ENCODE measurements around the gene TPI1.
A peak's percentile ranks its signal among the peaks of the same experiment; 100 is the strongest.
"Not testable (repeated sequence)": the region's sequence is repeated elsewhere in the genome, so short reads cannot be mapped to it uniquely, and the experiment has no call there.

Gene TPI1

DNA sequence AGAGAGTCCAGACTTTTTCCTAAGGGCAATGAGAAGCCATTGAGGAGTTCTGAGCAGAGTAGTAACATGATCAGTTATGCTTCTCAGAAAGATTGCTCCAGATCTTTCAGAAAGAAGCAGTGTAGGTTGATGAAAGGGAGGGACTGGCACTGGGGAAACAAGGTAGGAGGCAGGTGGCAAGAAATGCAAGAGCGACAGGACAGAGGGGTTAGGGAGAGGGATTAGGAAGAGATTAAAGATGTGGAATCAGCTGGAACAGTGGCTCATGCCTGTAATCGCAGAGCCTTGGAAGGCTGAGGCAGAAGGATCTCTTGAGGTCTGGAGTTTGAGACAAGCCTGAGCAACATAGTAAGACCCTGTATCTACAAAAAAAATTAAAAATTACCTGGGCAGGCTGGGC is 19.7 kb upstream of the TPI1 start:
- no peak for DNase-seq (ENCODE audit: low read depth)

- no peak for DNase-seq (ENCODE audit: low read depth)
These were observed 17.9 kb upstream of the TPI1 start for GRCh38 chr12:6849427-6849826.

DNA sequence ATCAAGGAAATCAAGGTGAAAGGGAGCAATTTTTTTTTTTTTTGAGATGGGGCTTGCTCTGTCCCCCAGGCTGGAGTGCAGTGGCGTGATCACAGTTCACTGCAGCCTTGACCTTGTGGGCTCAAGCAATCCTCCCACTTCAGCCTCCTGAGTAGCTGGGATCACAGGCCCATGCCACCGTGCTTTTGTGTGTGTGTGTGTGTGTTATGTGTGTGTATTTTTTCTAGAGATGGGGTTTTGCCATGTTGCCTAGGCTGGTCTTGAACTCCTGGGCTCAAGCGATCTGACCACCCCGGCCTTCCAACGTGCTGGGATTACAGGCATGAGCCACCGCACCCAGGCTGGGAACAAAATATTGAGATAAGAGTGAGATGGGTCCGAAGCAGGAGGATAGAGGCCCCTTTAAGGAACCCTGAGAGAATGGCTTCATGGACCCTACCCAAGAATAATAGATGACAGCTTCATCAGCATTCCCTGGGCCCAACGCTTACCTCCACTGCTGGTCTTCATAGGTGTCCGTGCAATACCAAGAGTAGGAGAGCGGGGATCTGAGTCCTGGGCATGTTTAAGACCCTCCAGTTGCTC is 17.3 kb upstream of the TPI1 start:
- no peak for DNase-seq (ENCODE audit: low read depth)

DNA sequence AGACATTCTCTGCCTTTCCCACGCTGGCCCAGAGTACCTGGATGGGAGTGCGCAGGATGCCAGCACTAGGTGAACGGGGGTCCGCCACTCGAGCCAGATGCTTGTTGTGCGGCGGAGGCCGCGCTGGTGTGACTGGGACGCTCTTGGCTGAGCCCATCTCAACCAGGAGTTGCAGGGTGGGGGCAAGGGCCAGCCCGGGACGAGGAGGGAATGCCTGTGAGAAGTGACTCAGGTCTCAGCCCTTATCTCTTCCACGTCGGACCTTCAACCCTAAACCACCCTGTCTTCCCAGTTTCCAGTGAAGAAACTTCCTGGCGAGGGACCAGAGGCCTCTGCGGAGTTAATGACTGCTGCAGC is 16.6 kb upstream of the TPI1 start:
- no peak for DNase-seq (ENCODE audit: low read depth)

DNA sequence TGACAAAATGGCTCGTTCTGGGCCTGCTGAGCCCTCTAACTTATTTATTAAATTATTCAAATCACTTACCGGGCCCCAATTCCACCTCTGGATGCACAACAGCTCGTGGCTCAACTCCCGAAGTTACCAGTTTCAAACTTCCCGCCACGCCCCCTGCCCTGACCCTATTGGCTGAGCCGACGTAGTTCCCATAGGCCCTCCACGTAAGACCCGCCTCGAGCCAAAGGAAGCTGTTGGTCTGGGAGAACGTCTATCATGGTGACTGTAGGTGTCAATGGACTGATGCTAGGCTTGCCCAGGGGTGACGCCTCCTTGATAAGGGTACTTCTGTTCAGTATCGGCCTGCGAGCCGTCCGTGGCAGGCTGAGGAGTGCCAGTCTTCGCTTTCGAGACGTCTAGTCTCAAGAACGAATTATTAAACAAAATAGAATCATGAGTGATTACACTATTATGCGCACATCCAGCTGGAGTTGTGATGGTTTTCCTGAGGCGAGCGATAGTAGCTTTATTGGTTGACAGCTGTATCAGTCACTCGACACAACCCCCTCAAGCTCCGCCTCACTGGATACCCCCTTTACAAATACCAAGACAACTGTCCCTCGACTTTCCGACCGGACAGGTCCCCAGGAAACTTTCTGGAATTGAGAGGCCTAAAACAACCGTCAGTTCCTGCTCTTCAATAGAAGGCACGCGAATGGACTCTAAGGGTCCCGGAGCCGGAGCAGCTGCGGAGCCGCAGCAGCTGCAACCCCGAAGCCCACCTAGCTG is 16.0 kb upstream of the TPI1 start, which contains the start of gene CDCA3:
Gene CDCA3 (minus strand): TSS at position 134 of the 768 bp plus-strand sequence. CDS start 334 bp downstream, outside the sequence.
- DNase-seq (ENCODE audit: low read depth) = peak; percentile 85

- DNase-seq (ENCODE audit: low read depth) = peak; percentile 96
These were observed 15.2 kb upstream of the TPI1 start, which contains the start of gene USP5 for GRCh38 chr12:6851921-6852650. TSS of gene USP5 (plus strand) at chr12:6852150. CDS start at chr12:6852180, 30 bp downstream.

GRCh38 chr12:6852651-6853354 is 14.5 kb upstream of the TPI1 start:
- DNase-seq (ENCODE audit: low read depth) = peak; percentile 71

DNA sequence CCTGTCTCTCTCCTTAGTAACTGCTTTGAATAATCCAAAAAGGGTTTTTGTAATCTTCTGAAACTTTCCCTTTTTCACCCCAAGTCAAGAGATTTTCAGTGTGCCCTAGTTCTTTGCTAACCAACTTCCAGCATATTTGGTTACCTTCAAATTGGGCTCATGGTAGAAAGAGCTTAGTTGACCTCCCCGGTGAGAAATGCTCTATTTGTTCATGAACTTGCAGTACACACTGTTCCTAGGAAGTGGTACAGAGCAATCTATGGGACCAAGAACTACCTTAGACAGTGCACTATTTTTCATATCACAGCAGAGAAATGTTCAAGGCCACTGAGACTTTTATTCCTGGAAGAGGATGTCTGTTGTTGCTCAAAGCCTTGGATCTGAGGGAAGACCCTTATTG is 13.7 kb upstream of the TPI1 start:
- DNase-seq (ENCODE audit: low read depth) = no peak

DNA sequence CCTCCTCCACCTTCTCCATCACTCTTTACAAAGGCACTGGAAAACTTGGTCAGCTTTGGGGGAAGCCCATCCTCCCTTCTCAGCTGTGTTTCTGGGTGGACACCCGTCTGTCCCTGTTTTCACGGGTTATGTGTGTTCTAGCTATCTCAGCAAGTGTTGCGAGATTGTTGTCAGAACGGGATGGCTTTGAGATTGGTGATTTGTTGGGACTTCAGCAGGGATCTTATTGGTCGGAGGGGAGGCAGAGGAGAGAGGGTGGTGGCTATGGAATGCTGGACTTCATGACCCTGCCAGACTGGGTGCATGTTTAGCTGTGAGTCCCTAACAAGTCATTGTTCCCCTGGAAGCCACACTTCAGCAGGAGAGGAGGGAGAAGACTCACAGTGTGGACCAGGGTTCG is 13.3 kb upstream of the TPI1 start:
- DNase-seq (ENCODE audit: low read depth) = no peak

DNA sequence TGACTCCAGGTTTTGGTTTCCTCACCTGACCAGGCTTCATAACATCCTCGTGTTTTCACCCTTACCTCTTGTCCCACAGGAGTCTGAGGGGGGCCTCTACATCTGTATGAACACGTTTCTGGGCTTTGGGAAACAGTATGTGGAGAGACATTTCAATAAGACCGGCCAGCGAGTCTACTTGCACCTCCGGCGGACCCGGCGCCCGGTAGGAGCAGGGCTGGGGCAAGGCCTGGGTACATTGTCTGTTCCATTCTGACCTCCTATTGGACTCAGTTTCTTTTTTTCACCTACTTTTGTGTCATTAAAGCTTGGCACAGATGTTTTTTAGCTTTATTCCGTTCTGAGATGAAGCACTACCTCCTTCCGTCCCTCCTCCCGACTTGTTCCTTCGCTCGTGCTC is 12.0 kb upstream of the TPI1 start:
- DNase-seq (ENCODE audit: low read depth) = no peak

GRCh38 chr12:6858799-6859198 is 8.5 kb upstream of the TPI1 start:
- no peak for DNase-seq (ENCODE audit: low read depth)

DNA sequence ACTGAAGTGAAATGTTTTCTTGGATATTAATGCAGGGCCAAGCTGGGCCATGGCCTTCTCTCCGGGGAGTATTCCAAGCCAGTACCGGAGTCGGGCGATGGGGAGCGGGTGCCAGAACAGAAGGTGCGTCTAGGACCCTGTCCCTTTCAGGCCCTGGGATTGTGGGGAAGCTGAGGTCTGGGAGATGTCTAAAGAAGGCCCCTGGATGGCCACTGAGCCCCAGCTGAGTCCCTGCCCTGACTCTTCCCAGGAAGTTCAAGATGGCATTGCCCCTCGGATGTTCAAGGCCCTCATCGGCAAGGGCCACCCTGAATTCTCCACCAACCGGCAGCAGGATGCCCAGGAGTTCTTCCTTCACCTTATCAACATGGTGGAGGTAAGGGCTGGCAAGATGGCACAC is 7.2 kb upstream of the TPI1 start:
- DNase-seq (ENCODE audit: low read depth) = no peak

GRCh38 chr12:6860942-6861341 is 6.4 kb upstream of the TPI1 start:
- no peak for DNase-seq (ENCODE audit: low read depth)

- no peak for DNase-seq (ENCODE audit: low read depth)
These were observed 5.9 kb upstream of the TPI1 start for GRCh38 chr12:6861391-6861790.

- no peak for DNase-seq (ENCODE audit: low read depth)
These were observed 4.3 kb upstream of the TPI1 start for GRCh38 chr12:6863033-6863432.

GRCh38 chr12:6863586-6864321 is 3.6 kb upstream of the TPI1 start:
- DNase-seq (ENCODE audit: low read depth) = no peak

DNA sequence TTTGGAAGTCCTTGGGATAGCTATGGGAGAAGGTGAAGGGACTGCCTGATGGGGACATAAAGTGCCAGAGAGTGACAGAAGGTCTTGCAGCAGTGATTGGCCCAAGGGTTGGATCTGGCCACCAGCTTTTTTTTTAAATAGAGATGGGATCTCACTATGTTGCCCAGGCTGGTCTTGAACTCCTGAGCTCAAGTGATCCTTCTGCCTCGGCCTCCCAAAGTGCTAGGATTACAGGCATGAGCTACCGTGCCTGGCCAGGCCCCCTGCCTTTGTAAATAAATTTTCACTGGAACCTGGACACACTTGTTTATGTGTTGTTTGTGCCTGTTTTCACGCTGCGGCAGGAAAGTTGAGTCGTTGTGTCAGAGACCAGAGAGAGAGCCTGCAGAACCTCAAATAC is 2.0 kb upstream of the TPI1 start:
- DNase-seq (ENCODE audit: low read depth) = not testable (repeated sequence)

DNA sequence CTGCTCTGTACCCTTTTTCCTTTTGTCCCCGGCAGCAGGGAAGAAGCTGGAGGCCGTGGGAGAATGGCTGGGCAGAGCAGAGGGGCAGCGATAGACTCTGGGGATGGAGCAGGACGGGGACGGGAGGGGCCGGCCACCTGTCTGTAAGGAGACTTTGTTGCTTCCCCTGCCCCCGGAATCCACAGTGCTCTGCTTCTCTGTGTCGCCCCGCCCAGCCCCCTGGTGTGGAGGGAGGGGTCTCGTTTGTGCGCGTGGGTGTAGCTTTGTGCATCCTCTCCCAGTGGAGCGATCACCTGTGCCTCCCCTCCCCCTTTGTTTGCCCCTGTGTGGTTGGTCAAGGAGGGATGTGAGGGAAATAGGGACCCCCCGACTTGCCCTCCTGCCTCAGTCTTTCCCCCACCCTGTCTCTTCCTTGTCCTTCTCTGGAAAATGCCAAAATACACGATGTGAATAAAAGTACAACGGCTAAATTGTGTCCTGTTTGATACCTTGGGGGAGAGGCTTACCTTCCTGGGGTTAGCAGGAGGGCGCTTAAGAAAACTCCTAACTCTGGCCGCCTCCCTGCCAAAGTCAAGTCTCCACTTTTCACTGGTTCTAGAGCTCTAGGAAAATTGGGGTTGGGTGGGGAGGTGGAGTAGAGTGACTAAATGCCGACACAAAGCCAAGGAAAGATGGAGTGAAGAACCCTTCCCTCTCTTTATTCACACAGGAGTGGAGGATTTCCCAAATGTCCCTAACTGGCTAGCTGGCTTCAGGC is 990 bp upstream of the TPI1 start:
- DNase-seq (ENCODE audit: low read depth) = no peak

DNA sequence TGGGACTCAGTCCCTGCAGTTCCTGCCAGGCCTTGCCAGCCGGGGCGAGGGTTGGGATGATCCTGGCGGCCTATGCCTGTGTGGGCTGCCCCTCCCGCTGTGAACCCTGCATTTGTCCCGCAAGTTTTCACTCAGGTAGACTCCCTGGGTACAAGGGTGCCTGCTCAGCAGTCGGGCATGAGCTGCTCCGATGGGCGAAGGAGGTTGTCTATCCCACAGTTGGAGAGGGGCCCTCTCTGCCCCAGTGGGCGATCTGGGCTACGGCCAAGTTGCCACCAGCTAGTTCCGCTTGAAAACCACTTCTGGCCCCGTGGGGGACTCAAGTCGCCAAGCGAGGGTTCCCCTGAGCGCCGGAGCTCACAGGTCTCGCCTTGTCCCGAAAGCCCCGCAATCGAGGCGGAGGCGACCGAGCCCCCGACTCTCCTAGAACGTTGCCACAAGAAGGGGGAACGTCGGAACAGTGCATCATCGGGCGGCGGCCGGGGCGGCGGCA is 365 bp upstream of the TPI1 start:
- DNase-seq (ENCODE audit: low read depth) = no peak

DNA sequence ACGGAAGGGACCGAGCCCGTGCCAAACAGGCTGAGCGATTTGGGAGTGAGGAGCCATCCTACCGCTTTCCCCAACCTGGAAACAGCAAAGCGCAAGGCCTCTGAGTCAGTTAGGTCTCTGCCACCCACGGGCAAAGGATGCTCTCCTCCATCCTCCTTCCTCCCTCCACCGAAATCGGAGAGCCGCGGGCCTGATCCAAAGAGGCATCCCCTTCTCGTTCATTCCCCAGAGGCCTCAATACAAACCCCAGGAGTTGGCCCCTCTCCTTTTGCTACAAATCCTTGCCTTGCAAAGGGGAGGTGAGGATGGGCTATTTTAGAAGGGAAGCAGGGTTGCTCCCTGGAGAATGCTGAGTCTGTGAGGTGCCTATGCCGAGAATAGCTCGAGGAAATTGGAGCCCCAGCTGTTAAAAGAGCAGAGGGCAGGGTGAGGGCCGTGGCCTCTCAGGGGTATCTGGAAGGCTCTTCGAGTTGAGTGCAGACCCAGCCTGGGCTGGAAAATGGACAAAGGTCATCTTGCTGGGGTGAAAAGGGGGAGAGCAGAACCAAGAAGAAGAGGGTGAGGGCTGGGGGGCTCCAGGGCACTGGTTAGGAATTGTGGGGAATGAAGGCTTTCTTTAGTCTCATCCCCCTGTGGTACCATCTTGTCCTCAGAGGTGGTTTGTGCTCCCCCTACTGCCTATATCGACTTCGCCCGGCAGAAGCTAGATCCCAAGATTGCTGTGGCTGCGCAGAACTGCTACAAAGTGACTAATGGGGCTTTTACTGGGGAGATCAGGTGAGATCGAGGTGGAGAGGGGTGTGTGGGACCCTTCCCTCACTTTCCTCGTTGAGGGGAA is 1.1 kb downstream of the TPI1 start:
- DNase-seq (ENCODE audit: low read depth) = no peak
